Gastroesophageal sphincter (tissue), 3 donors: ENCODE measurements around the gene SUSD6.

Experiments used
- CTCF ChIP-seq, 4 experiments: fragments of 200-600 bp in 2 of 4; fragments of 450-650 bp in 2 of 4; sonication (generic) in 1 of 4; IDR thresholded peaks; one replicate each; pipeline ENCODE4 v1.5.1; 2017 to 2019; ENCODE audit warnings: antibody characterized with exemption in 4 of 4, mild to moderate bottlenecking in 2 of 4, moderate library complexity in 2 of 4
- POLR2A ChIP-seq, 2 donors: fragments of 450-650 bp; IDR thresholded peaks; one replicate each; pipeline ENCODE4 v1.6.1; 2017; ENCODE audit warnings: antibody characterized with exemption in 2 of 2, mild to moderate bottlenecking in 2 of 2, moderate library complexity in 1 of 2

GRCh38 chr14:69683971-69684370 lies 72.6 kb downstream of the SUSD6 start:
- TF ChIP-seq POLR2A (IDR thresholded peaks at IDR 0.05) (no peak), CTCF (IDR thresholded peaks at IDR 0.05) (no peak)
